Activated naive CD4-positive, alpha-beta T cell treated with anti-CD3 and anti-CD28 coated beads, Interleukin-2, amount 50 U/mL, for 24 hours (primary cell): Measurements from ENCODE around the gene KCNC1.

Source experiments
- H3K27ac Mint-ChIP-seq: one replicate; pipeline ENCODE4 v1.8.0; 2021; ENCODE audit warnings: mild to moderate bottlenecking, mixed read lengths
- H3K27me3 Mint-ChIP-seq: one replicate; pipeline ENCODE4 v1.8.0; 2021; ENCODE audit warnings: mixed read lengths
- H3K36me3 Mint-ChIP-seq: one replicate; pipeline ENCODE4 v1.8.0; 2021; ENCODE audit warnings: mixed read lengths
- H3K4me1 Mint-ChIP-seq: one replicate; pipeline ENCODE4 v1.8.0; 2021; ENCODE audit warnings: mixed read lengths
- H3K4me3 Mint-ChIP-seq: one replicate; pipeline ENCODE4 v1.8.0; 2021; ENCODE audit warnings: mild to moderate bottlenecking, mixed read lengths
- H3K9me3 Mint-ChIP-seq: one replicate; pipeline ENCODE4 v1.8.0; 2021; ENCODE audit warnings: mixed read lengths

KCNC1 gene

DNA sequence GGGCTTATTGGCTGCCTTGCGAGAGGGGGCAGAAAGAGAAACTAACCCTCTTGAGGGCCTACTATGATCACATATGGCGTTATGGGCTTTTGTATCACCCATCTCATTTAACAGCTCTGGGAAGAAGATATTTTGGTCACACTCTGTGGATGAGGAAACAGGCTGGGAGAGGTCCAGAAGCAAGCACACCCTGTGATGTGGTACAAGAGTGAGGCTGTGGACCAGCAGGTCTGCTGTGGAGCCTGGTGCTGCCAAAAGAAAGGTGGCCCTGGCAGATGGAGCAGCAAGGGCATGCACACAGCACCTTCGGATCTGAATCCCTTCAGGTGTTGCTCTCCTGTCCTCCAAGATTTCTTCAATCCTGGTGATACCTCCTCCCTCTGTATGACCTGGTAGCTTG, 64.1 kb downstream of the KCNC1 start:
- H3K27ac Mint-ChIP-seq, result no peak overlapping the region
- H3K4me1 Mint-ChIP-seq, result no peaks in the 10 kb centered on the region
- H3K4me3 Mint-ChIP-seq, result no peak overlapping the region
- H3K27me3 Mint-ChIP-seq, result no peaks in the 10 kb centered on the region
- peaks cover 8% of the 10 kb centered on the region for H3K36me3 Mint-ChIP-seq
- H3K9me3 Mint-ChIP-seq, result no peaks in the 10 kb centered on the region

DNA sequence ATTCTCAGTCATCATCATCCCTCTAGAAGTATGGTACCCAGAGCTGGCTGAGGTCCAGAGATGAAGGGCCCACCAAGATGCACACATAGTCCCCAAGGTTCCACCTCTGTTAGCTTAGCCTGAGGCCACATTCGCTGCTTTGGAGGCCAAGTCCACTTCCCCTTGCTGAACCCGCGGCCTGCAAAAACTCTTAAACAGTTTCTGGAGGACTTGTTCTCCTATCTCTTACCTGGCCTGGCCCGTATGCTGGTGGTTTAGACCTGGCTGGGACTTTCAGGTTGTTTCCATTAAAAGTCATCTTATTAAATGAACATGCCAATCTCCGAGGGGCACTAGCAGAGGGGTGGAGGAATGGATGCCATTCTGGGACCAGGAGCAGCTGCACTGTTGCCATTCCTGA, 64.6 kb downstream of the KCNC1 start:
- Mint-ChIP-seq H3K9me3 (no peaks in the 10 kb centered on the region), H3K4me3 (no peak overlapping the region), H3K4me1 (no peaks in the 10 kb centered on the region), H3K36me3 (peaks cover 8% of the 10 kb centered on the region), H3K27ac (no peak overlapping the region), H3K27me3 (no peaks in the 10 kb centered on the region)

DNA sequence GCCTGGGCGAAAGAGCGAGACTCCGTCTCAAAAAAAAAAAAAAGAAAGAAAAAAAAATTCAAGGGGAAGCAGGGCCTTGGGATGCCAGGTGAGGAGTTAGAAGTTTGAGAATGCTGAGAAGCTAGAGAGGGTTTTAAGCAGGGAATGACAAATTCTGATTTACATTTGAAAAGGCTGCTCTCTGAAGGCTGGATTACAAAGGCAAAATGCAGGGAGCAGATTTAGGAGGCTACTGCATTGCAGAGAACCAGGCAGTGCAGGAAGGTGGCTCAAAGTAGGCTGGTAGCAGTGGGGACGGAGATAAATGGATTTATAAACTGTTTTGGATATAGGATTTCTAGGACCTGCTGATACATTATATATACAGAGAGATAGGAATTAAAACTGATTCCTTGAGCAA, 66.6 kb downstream of the KCNC1 start:
- Mint-ChIP-seq H3K4me1 (no peaks in the 10 kb centered on the region), H3K27me3 (no peaks in the 10 kb centered on the region), H3K9me3 (no peaks in the 10 kb centered on the region), H3K27ac (no peak overlapping the region), H3K36me3 (peaks cover 10% of the 10 kb centered on the region), H3K4me3 (no peak overlapping the region)

DNA sequence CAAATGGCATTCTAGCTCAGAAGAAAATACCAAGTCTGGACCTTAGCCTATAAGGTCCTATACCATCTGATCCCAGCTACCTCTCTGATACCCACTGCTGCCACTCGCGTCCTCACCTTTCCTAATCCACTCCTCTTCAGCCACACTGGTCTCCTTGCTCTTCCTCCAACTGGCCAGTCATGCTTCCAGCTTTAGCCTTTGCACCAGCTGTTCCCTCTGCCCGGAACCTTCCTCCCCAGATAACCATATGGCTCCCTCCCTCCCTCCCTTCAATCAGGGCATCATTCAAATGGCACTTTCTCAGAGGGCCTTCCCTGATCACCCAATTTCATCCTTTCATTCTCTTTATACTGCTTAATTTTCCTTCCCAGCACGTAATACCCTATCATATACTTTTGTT, 67.9 kb downstream of the KCNC1 start:
- H3K9me3 Mint-ChIP-seq, result no peaks in the 10 kb centered on the region
- no peaks in the 10 kb centered on the region for H3K27me3 Mint-ChIP-seq
- no peak overlapping the region for H3K27ac Mint-ChIP-seq
- H3K4me1 Mint-ChIP-seq, result no peaks in the 10 kb centered on the region
- peaks cover 10% of the 10 kb centered on the region for H3K36me3 Mint-ChIP-seq
- H3K4me3 Mint-ChIP-seq, result no peak overlapping the region

DNA sequence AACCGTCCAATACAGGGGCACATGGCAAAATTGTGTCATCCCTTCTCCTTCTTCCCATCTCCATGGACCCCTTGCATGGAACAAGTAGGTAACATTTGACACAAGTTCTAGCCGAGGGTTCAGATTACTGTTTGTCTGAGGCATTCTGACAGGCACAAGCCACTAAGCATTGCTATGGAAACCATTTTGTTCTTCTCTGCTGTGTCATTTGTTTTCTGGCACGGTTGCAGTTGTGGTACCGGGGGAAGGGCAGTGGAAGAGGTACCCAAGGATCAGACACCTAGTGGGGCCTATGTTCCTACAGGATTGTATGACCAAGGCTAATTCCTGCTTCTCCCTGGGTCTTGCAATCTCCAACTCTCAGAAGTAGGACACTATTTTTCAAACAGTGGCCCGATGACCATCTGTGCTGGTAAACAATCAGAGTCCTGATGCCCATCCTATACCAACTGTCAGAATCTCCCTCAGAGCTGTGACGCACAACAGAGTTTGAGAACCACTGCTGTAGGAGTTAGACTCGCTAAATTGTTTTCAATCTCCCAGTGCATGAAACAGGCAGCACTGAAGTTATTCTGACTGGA, 69.3 kb downstream of the KCNC1 start:
- peaks cover 9% of the 10 kb centered on the region for H3K36me3 Mint-ChIP-seq
- no peaks in the 10 kb centered on the region for H3K27me3 Mint-ChIP-seq
- no peaks in the 10 kb centered on the region for H3K9me3 Mint-ChIP-seq
- H3K4me1 Mint-ChIP-seq, result no peaks in the 10 kb centered on the region
- H3K4me3 Mint-ChIP-seq, result no peak overlapping the region
- H3K27ac Mint-ChIP-seq, result no peak overlapping the region

DNA sequence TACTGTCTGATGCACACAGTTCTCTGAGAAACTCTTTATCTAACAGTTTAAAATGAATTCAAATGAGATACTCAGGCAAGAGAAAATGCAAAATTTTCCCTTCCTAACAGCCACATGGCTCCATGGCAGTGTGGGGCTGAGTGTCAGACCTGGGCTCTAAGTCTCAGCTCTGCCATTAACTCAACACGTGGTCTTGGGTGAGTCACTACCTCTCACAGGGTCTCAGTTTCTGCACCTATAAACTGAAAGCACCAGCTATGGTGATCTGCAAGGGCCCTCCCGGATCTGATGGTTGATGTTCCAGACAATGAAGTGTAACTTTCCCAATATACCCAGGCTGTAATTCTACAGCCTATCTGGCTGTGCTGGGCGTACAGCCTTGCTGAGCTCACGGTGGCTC, 70.5 kb downstream of the KCNC1 start:
- Mint-ChIP-seq H3K9me3 (no peaks in the 10 kb centered on the region), H3K4me1 (no peaks in the 10 kb centered on the region), H3K4me3 (no peak overlapping the region), H3K27ac (no peak overlapping the region), H3K36me3 (peaks cover 13% of the 10 kb centered on the region), H3K27me3 (no peaks in the 10 kb centered on the region)

DNA sequence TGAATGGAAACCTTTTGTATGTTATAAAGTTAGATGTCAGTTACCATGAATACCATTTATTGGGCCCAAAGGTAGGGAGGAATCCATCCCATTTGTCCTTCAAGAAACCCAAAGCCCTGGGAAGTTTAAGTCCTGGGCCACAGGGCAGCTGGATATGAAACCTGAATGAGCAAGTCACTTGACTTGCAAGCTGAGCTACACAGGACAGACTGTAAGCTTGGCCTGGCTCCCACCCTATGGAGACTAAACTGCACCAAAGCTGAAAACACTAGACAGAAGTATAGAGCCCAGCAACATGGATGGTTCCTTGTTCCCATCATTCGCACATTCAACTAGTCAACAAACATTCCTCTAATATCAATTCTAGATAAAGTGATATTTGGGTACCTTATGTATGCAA, 71.3 kb downstream of the KCNC1 start:
- no peak overlapping the region for H3K27ac Mint-ChIP-seq
- H3K9me3 Mint-ChIP-seq, result no peaks in the 10 kb centered on the region
- no peaks in the 10 kb centered on the region for H3K27me3 Mint-ChIP-seq
- H3K4me3 Mint-ChIP-seq, result no peak overlapping the region
- no peaks in the 10 kb centered on the region for H3K4me1 Mint-ChIP-seq
- peaks cover 13% of the 10 kb centered on the region for H3K36me3 Mint-ChIP-seq

DNA sequence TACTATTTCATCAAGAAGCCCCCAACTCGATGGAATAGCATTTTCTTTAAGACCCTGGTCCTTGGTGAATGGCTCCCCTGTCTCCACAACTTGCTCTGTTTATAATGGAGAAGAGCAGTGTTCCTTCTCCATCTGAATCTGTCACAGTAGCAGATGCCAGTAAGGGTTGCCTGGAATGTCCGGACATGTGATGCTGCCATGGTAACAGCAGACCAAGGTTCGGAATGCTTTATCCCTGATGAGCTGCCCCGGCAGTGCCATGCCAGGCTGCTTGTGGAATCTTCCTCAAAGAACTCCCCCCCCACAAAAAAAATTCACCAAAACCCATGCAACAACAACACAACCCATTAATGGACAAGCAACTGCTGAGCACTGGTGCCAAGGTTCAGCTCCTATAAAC, 72.5 kb downstream of the KCNC1 start:
- no peak overlapping the region for H3K27ac Mint-ChIP-seq
- peaks cover 12% of the 10 kb centered on the region for H3K36me3 Mint-ChIP-seq
- no peaks in the 10 kb centered on the region for H3K4me1 Mint-ChIP-seq
- H3K4me3 Mint-ChIP-seq, result no peak overlapping the region
- no peaks in the 10 kb centered on the region for H3K9me3 Mint-ChIP-seq
- no peaks in the 10 kb centered on the region for H3K27me3 Mint-ChIP-seq

DNA sequence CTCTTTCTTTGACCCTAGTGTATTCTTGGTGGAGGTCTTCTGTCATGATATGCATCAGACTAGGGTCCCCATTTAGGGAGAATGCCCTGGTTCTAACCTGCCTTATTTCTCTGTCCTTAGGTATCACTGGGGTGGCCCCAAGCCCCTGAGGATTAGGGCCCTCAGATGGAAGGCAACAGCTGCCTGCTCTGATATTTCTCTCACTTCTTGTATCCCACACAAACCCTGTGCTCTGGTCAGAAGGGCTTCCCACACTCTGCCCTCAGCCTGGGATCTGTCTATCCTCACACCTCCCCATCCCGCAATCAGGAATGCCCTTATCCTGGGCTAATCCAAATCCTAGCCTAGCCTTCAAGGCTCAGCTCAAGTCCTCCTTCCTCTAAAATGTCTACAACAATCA, 75.5 kb downstream of the KCNC1 start:
- Mint-ChIP-seq H3K36me3 (peaks cover 12% of the 10 kb centered on the region), H3K4me1 (no peaks in the 10 kb centered on the region), H3K27me3 (no peaks in the 10 kb centered on the region), H3K4me3 (no peak overlapping the region), H3K27ac (no peak overlapping the region), H3K9me3 (no peaks in the 10 kb centered on the region)

DNA sequence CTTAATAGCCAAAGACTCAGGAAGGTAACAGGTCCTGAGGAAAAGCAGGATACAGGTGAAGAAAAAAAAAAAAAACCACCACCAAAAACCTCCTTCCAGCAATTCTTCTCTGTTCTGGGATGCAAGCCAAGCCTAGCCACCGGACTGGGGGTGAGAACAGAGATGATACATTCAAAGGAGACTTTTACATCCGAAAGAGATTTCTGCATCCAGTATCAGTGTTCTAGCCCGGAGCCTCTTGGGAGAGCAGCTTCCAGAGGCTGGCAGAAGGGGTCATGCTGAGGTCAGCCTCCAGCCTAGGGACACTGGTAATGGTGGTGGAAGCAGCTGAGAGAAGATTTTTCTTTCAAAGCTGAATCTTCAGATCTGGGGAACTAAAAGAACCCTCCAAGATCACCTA, 76.2 kb downstream of the KCNC1 start:
- Mint-ChIP-seq H3K27ac (no peak overlapping the region), H3K4me1 (no peaks in the 10 kb centered on the region), H3K27me3 (no peaks in the 10 kb centered on the region), H3K9me3 (no peaks in the 10 kb centered on the region), H3K36me3 (peaks cover 12% of the 10 kb centered on the region), H3K4me3 (no peak overlapping the region)

DNA sequence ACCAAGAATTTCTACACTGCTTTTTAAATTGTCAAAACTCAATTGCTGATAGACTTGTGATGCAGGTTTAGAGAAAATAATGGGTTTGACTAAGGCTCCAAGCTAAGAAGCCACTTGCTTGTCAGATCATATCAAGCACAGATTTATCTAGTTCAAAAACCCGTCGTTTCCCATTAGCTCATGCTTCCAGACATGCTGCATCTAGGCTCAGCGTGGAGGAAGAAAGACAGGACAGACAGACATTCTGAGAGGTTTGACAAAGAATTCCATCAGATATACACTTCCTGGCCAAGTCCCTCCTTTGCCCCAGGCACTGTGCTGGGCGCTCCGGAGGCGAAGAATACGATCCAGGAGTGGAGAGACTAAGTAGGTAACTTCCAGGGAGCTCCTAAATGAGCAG, 76.8 kb downstream of the KCNC1 start:
- peaks cover 12% of the 10 kb centered on the region for H3K36me3 Mint-ChIP-seq
- H3K4me3 Mint-ChIP-seq, result no peak overlapping the region
- H3K27me3 Mint-ChIP-seq, result no peaks in the 10 kb centered on the region
- H3K9me3 Mint-ChIP-seq, result no peaks in the 10 kb centered on the region
- H3K27ac Mint-ChIP-seq, result no peak overlapping the region
- H3K4me1 Mint-ChIP-seq, result no peaks in the 10 kb centered on the region

DNA sequence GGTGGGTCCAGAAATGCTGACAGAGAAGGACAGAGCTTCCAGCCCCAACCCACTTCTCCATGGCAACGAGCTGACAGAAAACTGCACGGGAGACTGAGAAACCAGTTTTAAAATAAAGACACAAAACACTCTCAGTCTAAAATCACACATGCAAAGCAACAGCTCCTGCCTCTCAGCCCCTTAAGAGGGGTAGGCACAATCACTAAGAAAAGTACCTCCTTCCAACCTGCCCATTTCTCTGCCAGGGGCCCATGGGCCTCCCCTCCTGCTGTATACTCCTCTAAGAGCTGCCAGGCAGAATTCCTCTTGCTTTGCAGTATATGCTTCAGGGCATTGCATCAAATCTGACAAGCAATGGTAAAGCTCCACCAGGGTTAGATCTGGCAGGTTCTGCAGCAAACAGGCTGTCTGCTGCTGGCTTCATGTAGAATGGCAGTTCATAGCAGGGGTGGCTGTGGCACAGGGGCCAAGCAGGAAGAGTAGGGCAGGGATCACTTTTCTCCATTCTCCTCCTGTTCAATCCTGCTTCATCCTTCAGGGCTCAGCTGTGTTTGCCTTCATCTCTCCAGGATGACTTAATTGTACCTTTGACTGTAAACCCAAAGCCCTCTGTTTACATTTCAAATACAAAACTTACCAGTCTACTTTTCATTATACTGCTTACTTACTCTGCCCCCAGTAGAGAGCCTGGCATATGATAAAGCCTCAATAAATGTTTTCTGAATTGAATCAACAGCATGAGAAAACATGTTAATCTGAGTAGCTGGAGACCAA, 77.7 kb downstream of the KCNC1 start:
- Mint-ChIP-seq H3K4me3 (no peak overlapping the region), H3K4me1 (no peaks in the 10 kb centered on the region), H3K9me3 (no peaks in the 10 kb centered on the region), H3K27ac (no peak overlapping the region), H3K36me3 (peaks cover 12% of the 10 kb centered on the region), H3K27me3 (no peaks in the 10 kb centered on the region)

DNA sequence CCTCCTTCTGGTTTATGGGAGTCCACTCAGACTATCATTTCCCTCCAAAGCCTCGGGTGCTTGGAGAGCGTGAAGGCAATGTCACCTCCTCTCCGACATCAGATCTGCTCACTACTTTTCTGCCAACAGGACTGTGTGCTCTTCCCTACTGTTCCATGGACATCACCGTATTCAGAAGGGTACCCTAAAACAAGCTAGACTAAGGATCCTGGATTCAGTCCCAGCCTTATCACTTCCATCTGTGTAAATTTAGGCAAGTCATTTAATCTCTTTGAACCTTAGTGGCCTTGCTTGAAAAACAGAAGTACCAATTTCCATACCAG, 78.2 kb downstream of the KCNC1 start:
- H3K36me3 Mint-ChIP-seq, result peaks cover 12% of the 10 kb centered on the region
- H3K9me3 Mint-ChIP-seq, result no peaks in the 10 kb centered on the region
- H3K4me1 Mint-ChIP-seq, result no peaks in the 10 kb centered on the region
- H3K27me3 Mint-ChIP-seq, result no peaks in the 10 kb centered on the region
- H3K4me3 Mint-ChIP-seq, result no peak overlapping the region
- no peak overlapping the region for H3K27ac Mint-ChIP-seq

DNA sequence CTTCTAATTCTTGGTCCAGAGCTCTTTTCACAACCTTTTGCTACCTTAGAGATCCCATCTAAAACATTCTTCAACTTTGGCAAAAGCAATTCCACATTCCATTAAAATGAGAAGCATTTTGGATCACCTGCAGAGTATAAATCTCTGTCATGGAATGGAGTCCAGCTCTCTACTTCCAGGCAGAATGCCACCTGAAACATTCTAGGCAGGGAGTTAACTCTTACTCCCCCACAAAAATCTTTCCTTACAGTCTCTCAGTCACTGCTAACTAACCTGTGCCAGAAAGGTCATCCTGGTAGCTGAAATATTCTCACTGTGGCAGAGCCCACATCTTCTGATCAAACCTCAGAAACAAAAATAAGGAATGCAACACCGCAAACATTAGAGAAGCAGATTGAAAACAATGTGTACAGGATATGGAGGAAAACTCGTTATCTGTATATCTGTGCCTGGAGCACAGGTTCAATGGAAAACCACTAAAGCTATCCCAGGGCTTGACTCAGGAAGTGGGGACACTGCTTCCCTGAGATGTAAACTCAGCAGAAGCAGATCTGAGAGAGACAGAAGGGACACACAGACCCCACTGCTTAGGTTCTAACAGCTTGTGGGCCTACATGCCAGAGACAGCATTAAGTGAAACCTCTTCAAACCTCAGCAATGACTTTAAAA, 78.9 kb downstream of the KCNC1 start:
- Mint-ChIP-seq H3K27ac (no peak overlapping the region), H3K4me1 (no peaks in the 10 kb centered on the region), H3K4me3 (no peak overlapping the region), H3K9me3 (no peaks in the 10 kb centered on the region), H3K36me3 (peaks cover 13% of the 10 kb centered on the region), H3K27me3 (no peaks in the 10 kb centered on the region)

DNA sequence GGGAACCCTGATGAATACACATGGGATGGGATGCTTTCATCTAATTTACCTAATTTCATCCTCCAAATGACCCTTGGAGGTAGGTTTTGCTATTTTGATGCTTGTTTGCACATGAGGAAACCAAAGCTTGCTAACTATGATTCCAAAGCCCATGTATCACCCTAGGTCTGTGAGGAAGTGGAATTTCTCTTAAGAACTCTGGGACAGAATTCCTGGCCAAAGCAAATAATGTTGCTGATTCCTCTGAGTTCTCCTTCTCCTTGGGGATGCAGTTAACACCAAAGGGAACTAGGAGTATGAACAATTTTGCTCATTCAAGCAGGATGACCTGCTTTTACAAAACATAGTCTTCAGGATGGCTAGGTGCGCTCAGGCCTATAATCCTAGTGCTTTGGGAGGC, 80.0 kb downstream of the KCNC1 start:
- H3K27me3 Mint-ChIP-seq, result no peaks in the 10 kb centered on the region
- peaks cover 12% of the 10 kb centered on the region for H3K36me3 Mint-ChIP-seq
- no peaks in the 10 kb centered on the region for H3K9me3 Mint-ChIP-seq
- H3K4me3 Mint-ChIP-seq, result no peak overlapping the region
- no peak overlapping the region for H3K27ac Mint-ChIP-seq
- H3K4me1 Mint-ChIP-seq, result no peaks in the 10 kb centered on the region

DNA sequence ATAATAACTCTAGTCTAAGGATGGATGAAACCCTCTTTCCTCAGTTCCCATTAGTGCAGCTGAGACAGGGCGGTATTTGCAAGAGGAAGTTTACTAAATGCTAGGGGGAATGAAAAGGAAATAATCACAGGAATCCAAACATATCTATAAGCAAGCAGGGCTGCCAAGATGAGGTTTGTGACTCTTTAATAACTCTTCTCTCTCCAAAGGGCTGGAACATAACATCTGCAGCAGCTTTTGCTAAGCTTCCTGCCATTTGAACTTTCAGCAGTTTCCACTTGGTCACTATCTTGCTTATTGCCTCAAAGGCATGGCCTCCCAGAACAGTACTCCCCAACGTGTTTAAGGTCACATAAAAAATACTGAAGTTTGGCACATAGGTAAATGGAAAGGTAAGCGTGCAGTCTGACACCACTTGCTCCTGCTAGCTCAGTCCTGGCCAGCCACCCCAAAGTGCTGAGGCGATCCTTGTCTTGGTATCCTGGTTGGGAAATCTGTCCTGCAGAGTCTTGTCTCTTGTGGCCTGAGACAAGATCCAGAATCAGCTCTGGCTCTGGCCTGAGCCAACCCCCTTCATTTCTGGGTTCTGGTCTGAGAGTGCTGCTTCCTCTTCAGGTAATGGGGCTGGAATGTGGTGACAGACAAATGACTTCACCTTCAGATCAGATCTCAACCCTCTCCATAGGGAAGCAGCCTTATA, 81.8 kb downstream of the KCNC1 start:
- Mint-ChIP-seq H3K27ac (no peak overlapping the region), H3K4me1 (no peaks in the 10 kb centered on the region), H3K4me3 (no peak overlapping the region), H3K36me3 (peaks cover 12% of the 10 kb centered on the region), H3K9me3 (no peaks in the 10 kb centered on the region), H3K27me3 (no peaks in the 10 kb centered on the region)
